Heart left ventricle (tissue), 16 donors: Measurements from ENCODE around the gene MIER3. TPM values are rescaled to one million over a fixed set of nuclear protein-coding genes. Genes with fewer than 3 reads are reported as not detected.

Experiments used
- ATAC-seq, 4 donors: fragments of 200-7000 bp; cut with Tn5 transposase; one replicate each; pipeline ENCODE4 v1.9.1; 2020 to 2022; ENCODE audit warnings: moderate library complexity in 4 of 4, mild to moderate bottlenecking in 3 of 4, moderate number of reproducible peaks in 1 of 4
- DNase-seq, 5 donors: peaks; one replicate each; pipeline ENCODE4 v3.0.0-alpha.2; 2020
- H3K27ac ChIP-seq, 12 donors: fragments of 200-600 bp; sonication (generic) in 4 of 12; one replicate each; pipeline versions ENCODE4 v1.5.0 to v1.8.0; 2016 to 2022; ENCODE audit warnings: mild to moderate bottlenecking in 2 of 12
- H3K27me3 ChIP-seq, 9 donors: fragments of 200-600 bp; sonication (generic) in 2 of 9; one replicate each; pipeline versions ENCODE4 v1.5.1 to v1.8.0; 2016 to 2022; ENCODE audit warnings: mild to moderate bottlenecking in 3 of 9
- H3K36me3 ChIP-seq, 9 donors: fragments of 200-600 bp; sonication (generic) in 2 of 9; one replicate each; pipeline versions ENCODE4 v1.5.0 to v1.8.0; 2018 to 2022; ENCODE audit warnings: mild to moderate bottlenecking in 2 of 9
- H3K4me1 ChIP-seq, 12 donors: fragments of 200-600 bp; sonication (generic) in 4 of 12; one replicate each; pipeline versions ENCODE4 v1.5.0 to v1.8.0; 2016 to 2022; ENCODE audit warnings: mild to moderate bottlenecking in 3 of 12
- H3K4me3 ChIP-seq, 12 donors: fragments of 200-600 bp; sonication (generic) in 4 of 12; one replicate each; pipeline versions ENCODE4 v1.5.0 to v1.8.0; 2017 to 2022; ENCODE audit warnings: mild to moderate bottlenecking in 9 of 12, moderate library complexity in 4 of 12
- H3K9me3 ChIP-seq, 12 donors: fragments of 200-600 bp; sonication (generic) in 4 of 12; one replicate each; pipeline versions ENCODE4 v1.5.0 to v1.8.0; 2016 to 2022; ENCODE audit warnings: mild to moderate bottlenecking in 1 of 12
- CTCF ChIP-seq, 12 donors: fragments of 200-600 bp; sonication (generic) in 4 of 12; IDR thresholded peaks; one replicate each; pipeline versions ENCODE4 v1.5.0 to v1.8.0; 2018 to 2022; ENCODE audit warnings: antibody characterized with exemption in 12 of 12, mild to moderate bottlenecking in 5 of 12
- POLR2A ChIP-seq, 2 donors: fragments of 450-650 bp; IDR thresholded peaks; one replicate each; pipeline ENCODE4 v1.6.1; 2017; ENCODE audit warnings: antibody characterized with exemption in 2 of 2, mild to moderate bottlenecking in 2 of 2, moderate library complexity in 2 of 2
- WGBS, 4 donors: extraction: QIAGEN DNeasy Blood & Tissue Kit in 2 of 4; methylation state at CpG; one replicate each; pipeline versions ENCODE4 v1.1.5 to v1.1.7; 2013 to 2018; 5-methylcytosine and 5-hydroxymethylcytosine counted together
- intact Hi-C, 10 donors: fragments of 100-400 bp; cut with DNase I; formaldehyde crosslinking; loops; one replicate each; pipeline versions ENCODE4 v1.11.1 to v1.14.2; 2022
- polyA plus RNA-seq, 2 donors: library from polyadenylated mRNA; stranded (reverse); fragments of 200-250 nt; gene quantifications; one replicate each; pipeline ENCODE4 v1.2.3, GENCODE V29; 2013
- total RNA-seq, 9 donors: library from RNA; depleted of rRNA in 2 of 9; stranded (reverse); fragments of >200 nt in 2 of 9; fragmentation: NEBNext Ultra II Directional in 3 of 9; extraction: Animal tissue kit (Norgen Biotek cat#: 25700) in 3 of 9; gene quantifications; one replicate each; pipeline versions ENCODE4 v1.1.0 to v1.2.4, GENCODE V29; 2016 to 2023
- donor health status: ischemic (EF 13 %, LVEDD 7.1; RV severe dilation, severe dysfunction).
- donor health status: healthy with polysubstance abuse.
- donor health status: DM: no; HTN: yes; CAD: no.
- donor health status: DM: no; HTN: no; CAD: no.
- donor health status: ischemic (EF 25% LVEDD 6.9; RV normal size, moderate dysfunction).
- donor health status: ischemic (EF 25% LVEDD 5.7; RV mildly dilated, moderate dysfunction).
- donor health status: healthy.
- donor health status: DM: yes; HTN: yes; CAD: no.
- donor health status: ischemic (EF 35%, LVEDD 5.7; RV mildly dilated, moderate dysfunction).
- donor health status: nonischemic (EF 11% LVEDD 7.7; RV severe dilation, severe dysfunction).
- donor health status: DM: yes; HTN: yes; CAD: no.
- donor health status: PGD.
- donor health status: ischemic (EF 29% LVEDD 5.4; RV normal size, mild dysfunction).
- donor health status: nonischemic (EF 23%, LVEDD 6.1; RV moderate dilation, normal function).

Gene MIER3
- total and polyA plus RNA-seq, 11 donors: 3.9 to 15.5 (median 10.6) TPM

GRCh38 chr5:56900395-56900794 is 51.5 kb downstream of the MIER3 start:
- no peaks in the 10 kb centered on the region for H3K27me3 ChIP-seq
- peaks cover 0 to 7% (median 0%) of the 10 kb centered on the region in 12 donors for H3K4me1 ChIP-seq
- DNase-seq (no peak), ATAC-seq (no peak)
- TF ChIP-seq CTCF (IDR thresholded peaks at IDR 0.05): no peak
- no peak for TF ChIP-seq POLR2A (IDR thresholded peaks at IDR 0.05)
- H3K27ac ChIP-seq: no peak overlapping the region
- intact Hi-C loops: loop anchor here (2.0 to 10.0 kb wide), 9 partner anchors 234 to 1564 kb away; partner anchors contain the start of gene PLK2 (in 1 of the 10)
- no peak overlapping the region for H3K4me3 ChIP-seq
- H3K36me3 ChIP-seq: peaks cover 0 to 15% (median 3%) of the 10 kb centered on the region in 9 donors
- WGBS, 4 donors: 59 to 64% (median 64%) methylated on average over 4 of the region's 4 CpGs
- H3K9me3 ChIP-seq: no peaks in the 10 kb centered on the region

- Histone ChIP-seq H3K27me3 (no peaks in the 10 kb centered on the region), H3K27ac (no peak overlapping the region), H3K4me1 (peaks cover 0 to 7% (median 0%) of the 10 kb centered on the region in 12 donors), H3K4me3 (no peak overlapping the region), H3K9me3 (no peaks in the 10 kb centered on the region), H3K36me3 (peaks cover 0 to 37% (median 25%) of the 10 kb centered on the region in 9 donors)
- TF ChIP-seq POLR2A (IDR thresholded peaks at IDR 0.05) (no peak), CTCF (IDR thresholded peaks at IDR 0.05) (no peak)
- no peak for ATAC-seq
- intact Hi-C loops: no loop called here
- DNase-seq: no peak
- 79 to 91% (median 80%) methylated on average over 4 of the region's 4 CpGs for WGBS, 4 donors
These were observed 53.7 kb downstream of the MIER3 start for GRCh38 chr5:56898213-56898612.

GRCh38 chr5:56896763-56897162 is 55.2 kb downstream of the MIER3 start:
- Histone ChIP-seq H3K36me3 (peaks cover 0 to 45% (median 36%) of the 10 kb centered on the region in 9 donors), H3K4me3 (no peak overlapping the region), H3K4me1 (peaks cover 0 to 7% (median 0%) of the 10 kb centered on the region in 12 donors), H3K27me3 (no peaks in the 10 kb centered on the region), H3K27ac (no peak overlapping the region), H3K9me3 (peaks cover 0 to 1% (median 0%) of the 10 kb centered on the region in 12 donors)
- intact Hi-C loops: no loop called here
- TF ChIP-seq POLR2A (IDR thresholded peaks at IDR 0.05): no peak
- no peak for TF ChIP-seq CTCF (IDR thresholded peaks at IDR 0.05)
- WGBS, 4 donors: 97 to 98% (median 98%) methylated on average over 4 of the region's 4 CpGs
- DNase-seq: no peak
- ATAC-seq: no peak

- ATAC-seq (no peak), DNase-seq (no peak)
- H3K4me1 ChIP-seq: no peaks in the 10 kb centered on the region
- TF ChIP-seq POLR2A (IDR thresholded peaks at IDR 0.05) (no peak), CTCF (IDR thresholded peaks at IDR 0.05) (no peak)
- intact Hi-C loops: no loop called here
- no peaks in the 10 kb centered on the region for H3K27me3 ChIP-seq
- WGBS, 4 donors: 94 to 96% (median 95%) methylated on average over 5 of the region's 5 CpGs
- peaks cover 0 to 75% (median 65%) of the 10 kb centered on the region in 9 donors for H3K36me3 ChIP-seq
- H3K4me3 ChIP-seq: no peak overlapping the region
- peaks cover 0 to 5% (median 0%) of the 10 kb centered on the region in 12 donors for H3K9me3 ChIP-seq
- no peak overlapping the region for H3K27ac ChIP-seq
These were observed 58.5 kb downstream of the MIER3 start for GRCh38 chr5:56893251-56893951.
